ENCODE data around the gene FBXL7.

DNA sequence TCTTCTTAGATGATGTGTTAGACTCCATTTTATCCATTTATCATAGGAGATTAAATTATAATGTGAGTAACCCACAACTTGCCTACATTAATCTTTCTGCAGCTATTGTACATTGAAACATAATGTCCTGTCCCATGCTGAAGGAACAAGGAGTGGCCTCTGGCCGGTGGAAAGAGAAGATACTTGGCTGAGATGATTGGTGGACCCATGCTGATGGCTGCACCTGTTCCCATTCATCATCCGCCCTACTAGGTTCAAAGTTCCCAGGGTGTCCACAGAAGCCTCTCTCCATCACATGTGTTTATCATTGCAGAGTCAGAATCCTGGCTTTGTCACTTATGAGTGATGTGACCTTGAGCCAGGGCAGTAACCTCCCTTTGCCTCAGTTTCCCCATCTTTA is 24.7 kb downstream of the FBXL7 start:
- TF ChIP-seq CTCF (IDR thresholded peaks at IDR 0.05; ENCODE audit: low read depth, low read length, poor library complexity, severe bottlenecking) (no peak), EZH2phosphoT487 (IDR thresholded peaks at IDR 0.05; ENCODE audit: borderline replicate concordance, low read length) (no peak)
